H9 (cell line): ENCODE measurements around the gene MICU1. TPM values are rescaled to one million over a fixed set of nuclear protein-coding genes. Genes with fewer than 3 reads are reported as not detected.

Source experiments
- DNase-seq: peaks from one replicate; pipeline ENCODE4 v3.0.0-alpha.2; 2017
- H2AFZ ChIP-seq: one replicate; pipeline ENCODE4 v1.6.1; 2013; ENCODE audit warnings: mild to moderate bottlenecking, low read length, control low read depth, moderate library complexity
- H2AK5ac ChIP-seq: 2 replicates; pipeline ENCODE4 v1.6.1; 2013; ENCODE audit warnings: low read length, control low read depth, mixed read lengths; ENCODE audit not compliant: insufficient read length
- H2BK120ac ChIP-seq: one replicate; pipeline ENCODE4 v1.6.1; 2013; ENCODE audit warnings: low read depth, mild to moderate bottlenecking, low read length, control low read depth, inconsistent platforms; ENCODE audit not compliant: poor library complexity, severe bottlenecking
- H2BK12ac ChIP-seq: 2 replicates; pipeline ENCODE4 v1.6.1; 2013; ENCODE audit warnings: low read length, control low read depth, mixed read lengths, low read depth; ENCODE audit not compliant: insufficient read length
- H2BK15ac ChIP-seq: 2 replicates; pipeline ENCODE4 v1.6.1; 2013; ENCODE audit warnings: low read depth, low read length, control low read depth
- H2BK20ac ChIP-seq: one replicate; pipeline ENCODE4 v1.6.1; 2013; ENCODE audit warnings: low read depth, mild to moderate bottlenecking, low read length, control low read depth, inconsistent platforms; ENCODE audit not compliant: poor library complexity, severe bottlenecking
- H2BK5ac ChIP-seq: 2 replicates; pipeline ENCODE4 v1.6.1; 2013; ENCODE audit warnings: low read length, control low read depth, mixed read lengths; ENCODE audit not compliant: insufficient read length
- H3K14ac ChIP-seq: 2 replicates; pipeline ENCODE4 v1.6.1; 2013; ENCODE audit warnings: low read length, control low read depth; ENCODE audit not compliant: insufficient read depth
- H3K18ac ChIP-seq: 2 replicates; pipeline ENCODE4 v1.6.1; 2013; ENCODE audit warnings: low read depth, mild to moderate bottlenecking, mixed read lengths, low read length, control low read depth; ENCODE audit not compliant: insufficient read length
- H3K23ac ChIP-seq: 2 replicates; pipeline ENCODE4 v1.6.1; 2013; ENCODE audit warnings: low read length, control low read depth, mixed read lengths, low read depth; ENCODE audit not compliant: insufficient read length
- H3K23me2 ChIP-seq: 2 replicates; pipeline ENCODE4 v1.6.1; 2013; ENCODE audit warnings: low read depth, mild to moderate bottlenecking, mixed read lengths, low read length, control low read depth; ENCODE audit not compliant: insufficient read length, poor library complexity, severe bottlenecking
- H3K27ac ChIP-seq: 2 replicates; pipeline ENCODE4 v1.5.1; 2013; ENCODE audit warnings: low read length, control low read depth, mixed read lengths, low read depth; ENCODE audit not compliant: insufficient read length
- H3K27me3 ChIP-seq: 2 replicates; pipeline ENCODE4 v1.6.1; 2013; ENCODE audit warnings: low read length, control low read depth, inconsistent platforms; ENCODE audit not compliant: insufficient read depth
- H3K4ac ChIP-seq: 2 replicates; pipeline ENCODE4 v1.6.1; 2013; ENCODE audit warnings: low read depth, mild to moderate bottlenecking, control low read depth, inconsistent platforms, low read length, moderate library complexity
- H3K4me1 ChIP-seq: 2 replicates; pipeline ENCODE4 v1.6.1; 2013; ENCODE audit warnings: low read length, control low read depth, inconsistent platforms; ENCODE audit not compliant: insufficient read depth
- H3K4me2 ChIP-seq: 2 replicates; pipeline ENCODE4 v1.6.1; 2013; ENCODE audit warnings: low read length, control low read depth, mixed read lengths; ENCODE audit not compliant: insufficient read length, insufficient read depth
- H3K56ac ChIP-seq: 2 replicates; pipeline ENCODE4 v1.6.1; 2013; ENCODE audit warnings: low read depth, mild to moderate bottlenecking, mixed read lengths, low read length, control low read depth; ENCODE audit not compliant: insufficient read length
- H3K79me1 ChIP-seq: 2 replicates; pipeline ENCODE4 v1.6.1; 2013; ENCODE audit warnings: low read depth, mild to moderate bottlenecking, moderate library complexity, low read length, control low read depth, inconsistent platforms; ENCODE audit not compliant: insufficient read depth, poor library complexity, severe bottlenecking
- H3K79me2 ChIP-seq: 2 replicates; pipeline ENCODE4 v1.6.1; 2013; ENCODE audit warnings: low read length, control low read depth, inconsistent platforms; ENCODE audit not compliant: insufficient read depth
- H3K9ac ChIP-seq: 2 replicates; pipeline ENCODE4 v1.6.1; 2013; ENCODE audit warnings: low read length, control low read depth, mixed read lengths; ENCODE audit not compliant: insufficient read length; ENCODE audit errors: extremely low read depth
- H3K9me3 ChIP-seq: one replicate; pipeline ENCODE4 v1.6.1; 2013; ENCODE audit warnings: low read depth, low read length, inconsistent platforms; ENCODE audit not compliant: control insufficient read depth
- H3T11ph ChIP-seq: one replicate; pipeline ENCODE4 v1.6.1; 2013; ENCODE audit warnings: mild to moderate bottlenecking, low read length, control low read depth, inconsistent platforms
- H4K20me1 ChIP-seq: one replicate; pipeline ENCODE4 v1.6.1; 2013; ENCODE audit not compliant: control insufficient read depth, insufficient read length, insufficient read depth
- H4K5ac ChIP-seq: 2 replicates; pipeline ENCODE4 v1.6.1; 2013; ENCODE audit warnings: low read depth, mild to moderate bottlenecking, mixed read lengths, low read length, control low read depth; ENCODE audit not compliant: insufficient read length
- H4K8ac ChIP-seq: replicated peaks from 2 replicates; pipeline ENCODE4 v1.6.1; 2013; ENCODE audit warnings: low read length, control low read depth, mixed read lengths, low read depth; ENCODE audit not compliant: insufficient read length
- H4K91ac ChIP-seq: 2 replicates; pipeline ENCODE4 v1.6.1; 2013; ENCODE audit warnings: low read depth, mild to moderate bottlenecking, moderate library complexity, mixed read lengths, low read length, control low read depth; ENCODE audit not compliant: insufficient read length
- H3K27ac Mint-ChIP-seq, 3 experiments: 2 replicates in 2 of 3; 3 replicates in 1 of 3; pipeline ENCODE4 v1.8.0; 2020 to 2021; ENCODE audit warnings: mixed read lengths in 3 of 3, mild to moderate bottlenecking in 1 of 3, moderate library complexity in 1 of 3
- H3K27me3 Mint-ChIP-seq: 2 replicates; pipeline ENCODE4 v1.8.0; 2021; ENCODE audit warnings: low read depth, mild to moderate bottlenecking, moderate library complexity, mixed read lengths
- H3K36me3 Mint-ChIP-seq, 3 experiments: 2 replicates in 2 of 3; 3 replicates in 1 of 3; pipeline ENCODE4 v1.8.0; 2020 to 2021; ENCODE audit warnings: low read depth in 3 of 3, mixed read lengths in 3 of 3; ENCODE audit not compliant: insufficient read depth in 1 of 3
- H3K4me1 Mint-ChIP-seq, 2 experiments: 2 replicates each; pipeline ENCODE4 v1.8.0; 2020; ENCODE audit warnings: mixed read lengths in 2 of 2
- H3K4me3 Mint-ChIP-seq, 2 experiments: 2 replicates in 1 of 2; 3 replicates in 1 of 2; pipeline ENCODE4 v1.8.0; 2020 to 2021; ENCODE audit warnings: mild to moderate bottlenecking in 2 of 2, mixed read lengths in 2 of 2, moderate library complexity in 1 of 2
- H3K9me3 Mint-ChIP-seq, 2 experiments: 2 replicates in 1 of 2; 3 replicates in 1 of 2; pipeline ENCODE4 v1.8.0; 2020; ENCODE audit warnings: mild to moderate bottlenecking in 2 of 2, mixed read lengths in 2 of 2, moderate library complexity in 1 of 2
- CTCF ChIP-seq: fragments of 200-600 bp; sonication (generic); conservative IDR thresholded peaks from 3 replicates; pipeline ENCODE4 v1.8.0; 2021; ENCODE audit warnings: antibody characterized with exemption, mild to moderate bottlenecking
- WGBS: extraction: QIAGEN DNeasy Blood & Tissue Kit; methylation state at CpG from one replicate; pipeline ENCODE4 v1.1.7; 2013; ENCODE audit warnings: missing lambda C conversion rate, low lambda C conversion rate, mixed read lengths; ENCODE audit not compliant: insufficient read length; ENCODE audit errors: extremely low coverage; 5-methylcytosine and 5-hydroxymethylcytosine counted together
- total RNA-seq: library from RNA; stranded (reverse); gene quantifications from 2 replicates; pipeline ENCODE4 v1.2.1, GENCODE V29; 2021

The MICU1 gene
- total RNA-seq, 1 experiment from 2014 or later: 33.2 TPM

GRCh38 chr10:72593963-72594362 lies 31.9 kb downstream of the MICU1 start:
- Histone ChIP-seq H2AFZ (no peak overlapping the region), H3K14ac (no peak overlapping the region), H4K5ac (no peak overlapping the region), H2AK5ac (no peak overlapping the region), H2BK20ac (no peak overlapping the region), H3K23ac (no peak overlapping the region), H3K27ac (no peak overlapping the region), H2BK120ac (no peak overlapping the region), H2BK12ac (no peak overlapping the region), H4K8ac (no peak overlapping the region), H3K4me2 (no peak overlapping the region), H3K9ac (no peak overlapping the region), H3K27me3 (no peaks in the 10 kb centered on the region), H3K23me2 (no peaks in the 10 kb centered on the region), H3K4me1 (peaks cover 2% of the 10 kb centered on the region; the same call in 1 of the 2 replicates), H3K18ac (no peak overlapping the region), H3K79me1 (no peaks in the 10 kb centered on the region), H3K9me3 (no peaks in the 10 kb centered on the region), H2BK5ac (no peak overlapping the region), H3T11ph (no peak overlapping the region), H2BK15ac (no peak overlapping the region), H3K4ac (no peak overlapping the region), H4K91ac (no peak overlapping the region), H4K20me1 (no peaks in the 10 kb centered on the region), H3K56ac (no peak overlapping the region), H3K79me2 (no peaks in the 10 kb centered on the region; the same call in 1 of the 2 replicates)
- peaks cover 0 to 12% (median 3%) of the 10 kb centered on the region in 3 experiments; a peak in 5 of 7 replicates for H3K36me3 Mint-ChIP-seq
- no CpG with 5 or more reads among the region's 1 CpG for WGBS
- H3K27ac Mint-ChIP-seq: no peak overlapping the region
- H3K27me3 Mint-ChIP-seq: no peaks in the 10 kb centered on the region
- H3K4me3 Mint-ChIP-seq: no peak overlapping the region
- H3K9me3 Mint-ChIP-seq: peaks cover 6 to 7% of the 10 kb centered on the region in 2 experiments; a peak in 3 of 5 replicates
- no peak for TF ChIP-seq CTCF
- DNase-seq: no peak
- H3K4me1 Mint-ChIP-seq: peaks cover 4 to 8% of the 10 kb centered on the region in 2 experiments
